GM23338 (cell line): ENCODE data around the gene SIGLEC12. TPM values are rescaled to one million over a fixed set of nuclear protein-coding genes. Genes with fewer than 3 reads are reported as not detected.
A peak's percentile ranks its signal among the peaks of the same experiment; 100 is the strongest.

Experiments
- ATAC-seq: fragments of 200-7000 bp; cut with Tn5 transposase; 3 replicates; pipeline ENCODE4 v1.9.1; 2020
- DNase-seq: peaks from one replicate; pipeline ENCODE4 v3.0.0-alpha.2; 2015; ENCODE audit warnings: low spot score
- H2AFZ ChIP-seq: fragments of 200-600 bp; sonication (generic); 2 replicates; pipeline ENCODE4 v1.8.0; 2016; ENCODE audit warnings: antibody characterized with exemption, mild to moderate bottlenecking, moderate library complexity
- H3F3A ChIP-seq: fragments of 200-600 bp; sonication (generic); replicated peaks from 2 replicates; pipeline ENCODE4 v1.8.0; 2017; ENCODE audit warnings: antibody characterized with exemption, mixed run types, low read depth
- H3K27ac ChIP-seq: fragments of 200-600 bp; sonication (generic); 2 replicates; pipeline ENCODE4 v1.6.1; 2016; ENCODE audit warnings: low read depth
- H3K27me3 ChIP-seq: fragments of 200-600 bp; sonication (generic); 2 replicates; pipeline ENCODE4 v1.8.0; 2016; ENCODE audit warnings: mild to moderate bottlenecking, mixed run types, moderate library complexity; ENCODE audit not compliant: insufficient read depth
- H3K36me3 ChIP-seq: fragments of 200-600 bp; sonication (generic); 2 replicates; pipeline ENCODE4 v1.8.0; 2016; ENCODE audit warnings: mild to moderate bottlenecking; ENCODE audit not compliant: insufficient read depth
- H3K4me1 ChIP-seq: fragments of 200-600 bp; sonication (generic); 2 replicates; pipeline ENCODE4 v1.8.0; 2016; ENCODE audit warnings: mild to moderate bottlenecking, moderate library complexity; ENCODE audit not compliant: insufficient read depth
- H3K4me2 ChIP-seq: fragments of 200-600 bp; sonication (generic); 2 replicates; pipeline ENCODE4 v1.7.1; 2017; ENCODE audit warnings: mixed run types
- H3K4me3 ChIP-seq: fragments of 200-600 bp; sonication (generic); 2 replicates; pipeline ENCODE4 v1.6.1; 2016; ENCODE audit warnings: mixed run types
- H3K79me2 ChIP-seq: fragments of 200-600 bp; sonication (generic); replicated peaks from 2 replicates; pipeline ENCODE4 v1.8.0; 2017; ENCODE audit warnings: mild to moderate bottlenecking; ENCODE audit not compliant: insufficient read depth
- H3K9me2 ChIP-seq: fragments of 200-600 bp; sonication (generic); 2 replicates; pipeline ENCODE4 v1.8.0; 2017; ENCODE audit not compliant: insufficient read depth
- H4K20me1 ChIP-seq: fragments of 200-600 bp; sonication (generic); replicated peaks from 2 replicates; pipeline ENCODE4 v1.8.0; 2017; ENCODE audit warnings: mild to moderate bottlenecking; ENCODE audit not compliant: insufficient read depth
- H3K27ac Mint-ChIP-seq: 2 replicates; pipeline ENCODE4 v1.8.0; 2020; ENCODE audit warnings: inconsistent platforms, mild to moderate bottlenecking, moderate library complexity, mixed read lengths
- H3K27me3 Mint-ChIP-seq: 3 replicates; pipeline ENCODE4 v1.8.0; 2022; ENCODE audit warnings: low read depth, mild to moderate bottlenecking, moderate library complexity, mixed read lengths, inconsistent platforms; ENCODE audit not compliant: insufficient read depth, poor library complexity
- H3K36me3 Mint-ChIP-seq: 3 replicates; pipeline ENCODE4 v1.8.0; 2021; ENCODE audit warnings: low read depth, mild to moderate bottlenecking, inconsistent platforms, moderate library complexity, mixed read lengths
- H3K4me1 Mint-ChIP-seq: 3 replicates; pipeline ENCODE4 v1.8.0; 2020; ENCODE audit warnings: mild to moderate bottlenecking, inconsistent platforms, mixed read lengths
- H3K4me3 Mint-ChIP-seq: 3 replicates; pipeline ENCODE4 v1.8.0; 2021; ENCODE audit warnings: moderate library complexity, mild to moderate bottlenecking, inconsistent platforms, mixed read lengths
- H3K9me3 Mint-ChIP-seq: 3 replicates; pipeline ENCODE4 v1.8.0; 2020; ENCODE audit warnings: moderate library complexity, mild to moderate bottlenecking, inconsistent platforms, mixed read lengths
- CREB1 ChIP-seq: fragments of 250-450 bp; sonication (Bioruptor Pico); IDR thresholded peaks from 2 replicates; pipeline ENCODE4 v1.5.0; 2020; ENCODE audit warnings: low read depth, mild to moderate bottlenecking, moderate library complexity
- CTCF ChIP-seq, 2 experiments: fragments of 200-600 bp in 1 of 2; sonication (generic) in 1 of 2; conservative IDR thresholded peaks; 2 replicates each; pipeline versions ENCODE4 v1.5.1 to v1.6.1; 2016 to 2017; ENCODE audit warnings: antibody characterized with exemption in 2 of 2, low read depth in 2 of 2, mild to moderate bottlenecking in 2 of 2, moderate library complexity in 1 of 2
- ETS1 ChIP-seq: IDR thresholded peaks from 2 replicates; pipeline ENCODE4 v1.6.1; 2016; ENCODE audit warnings: antibody characterized with exemption
- EZH2phosphoT487 ChIP-seq: fragments of 200-600 bp; sonication (generic); IDR thresholded peaks from one replicate; pipeline ENCODE4 v1.8.1; 2018; ENCODE audit warnings: antibody characterized with exemption; ENCODE audit not compliant: unreplicated experiment
- JUNB ChIP-seq: IDR thresholded peaks from one replicate; pipeline ENCODE4 v1.6.1; 2016; ENCODE audit warnings: antibody characterized with exemption; ENCODE audit not compliant: unreplicated experiment
- NANOG ChIP-seq: IDR thresholded peaks from 2 replicates; pipeline ENCODE4 v1.6.1; 2016; ENCODE audit warnings: antibody characterized with exemption, borderline replicate concordance
- POLR2AphosphoS5 ChIP-seq: IDR thresholded peaks from 2 replicates; pipeline ENCODE4 v1.6.1; 2016; ENCODE audit warnings: antibody characterized with exemption, low read depth
- ZNF114 ChIP-seq: fragments of 250-450 bp; sonication (Bioruptor Pico); IDR thresholded peaks from 2 replicates; pipeline ENCODE4 v1.5.0; 2020; ENCODE audit warnings: mild to moderate bottlenecking, moderate library complexity
- ZNF331 ChIP-seq: fragments of 250-450 bp; sonication (Bioruptor Pico); IDR thresholded peaks from 2 replicates; pipeline ENCODE4 v1.5.0; 2020; ENCODE audit warnings: low read depth, mild to moderate bottlenecking, moderate library complexity
- ZNF462 ChIP-seq: fragments of 250-450 bp; sonication (Bioruptor Pico); IDR thresholded peaks from 2 replicates; pipeline ENCODE4 v1.5.0; 2020; ENCODE audit warnings: mild to moderate bottlenecking, moderate library complexity
- polyA plus RNA-seq: library from polyadenylated mRNA; unstranded; fragments of >200 nt; fragmentation: Nextera tagmentation; extraction: Ambion mirVana; gene quantifications from 2 replicates; pipeline ENCODE4 v1.2.1, GENCODE V29; 2016
- total RNA-seq: library from RNA; depleted of rRNA; stranded (reverse); fragments of >200 nt; shearing (Covaris generic); gene quantifications from 2 replicates; pipeline ENCODE4 v1.2.3, GENCODE V29; 2014

SIGLEC12 gene
- total and polyA plus RNA-seq, 2 experiments from 2014 or later, result not detected

- no peak for TF ChIP-seq CTCF (conservative IDR thresholded peaks at IDR 0.05; ENCODE audit: low read depth in 2 of 2)
Measured at GRCh38 chr19:51491586-51491985, 10.0 kb downstream of the SIGLEC12 start (continued).

- ATAC-seq (no peak), DNase-seq (peak; percentile 64)
- no peak overlapping the region for H3K4me3 Mint-ChIP-seq
- TF ChIP-seq ETS1 (no peak), CREB1 (CRISPR knock-in tag) (no peak), ZNF462 (no peak), NANOG (no peak), CTCF (conservative IDR thresholded peaks at IDR 0.05; ENCODE audit: low read depth in 2 of 2) (no peak), EZH2phosphoT487 (no peak), POLR2AphosphoS5 (no peak), ZNF331 (CRISPR knock-in tag) (no peak), ZNF114 (no peak), JUNB (no peak)
Measured at GRCh38 chr19:51490676-51491075, 10.9 kb downstream of the SIGLEC12 start.

More at GRCh38 chr19:51490676-51491075, 10.9 kb downstream of the SIGLEC12 start:
- Histone ChIP-seq H3K27me3 (no peaks in the 10 kb centered on the region), H3K36me3 (no peaks in the 10 kb centered on the region), H3F3A (no peaks in the 10 kb centered on the region), H3K9me2 (peaks cover 8% of the 10 kb centered on the region; the same call in 1 of the 2 replicates), H3K27ac (no peak overlapping the region), H3K79me2 (no peaks in the 10 kb centered on the region), H2AFZ (0 out of 2 replicates have a peak overlapping the region, but pooled peaks have one; percentile 56), H3K4me2 (no peak overlapping the region), H4K20me1 (no peaks in the 10 kb centered on the region), H3K4me3 (no peak overlapping the region), H3K4me1 (no peaks in the 10 kb centered on the region)
- Mint-ChIP-seq H3K27ac (no peak overlapping the region), H3K9me3 (peaks cover 95% of the 10 kb centered on the region), H3K36me3 (peaks cover 47% of the 10 kb centered on the region), H3K4me1 (no peaks in the 10 kb centered on the region), H3K27me3 (peaks cover 9% of the 10 kb centered on the region)
